AG10803 (cell line): ENCODE results near the gene UQCRHL.
"Not testable (repeated sequence)": the region's sequence is repeated elsewhere in the genome, so short reads cannot be mapped to it uniquely, and the experiment has no call there.

Experiments
- DNase-seq: peaks from one replicate; pipeline ENCODE4 v3.0.0; 2010; ENCODE audit warnings: low read depth
- H3K4me3 ChIP-seq: 2 replicates; pipeline ENCODE4 v1.5.1; 2011; ENCODE audit warnings: mild to moderate bottlenecking, low read length, control low read depth
- TF ChIP-seq, protein P1 (sequence below): conservative IDR thresholded peaks from 2 replicates; pipeline ENCODE4 v1.5.1; 2011; ENCODE audit warnings: mild to moderate bottlenecking, low read length, control low read depth, inconsistent platforms

The UQCRHL gene

DNA sequence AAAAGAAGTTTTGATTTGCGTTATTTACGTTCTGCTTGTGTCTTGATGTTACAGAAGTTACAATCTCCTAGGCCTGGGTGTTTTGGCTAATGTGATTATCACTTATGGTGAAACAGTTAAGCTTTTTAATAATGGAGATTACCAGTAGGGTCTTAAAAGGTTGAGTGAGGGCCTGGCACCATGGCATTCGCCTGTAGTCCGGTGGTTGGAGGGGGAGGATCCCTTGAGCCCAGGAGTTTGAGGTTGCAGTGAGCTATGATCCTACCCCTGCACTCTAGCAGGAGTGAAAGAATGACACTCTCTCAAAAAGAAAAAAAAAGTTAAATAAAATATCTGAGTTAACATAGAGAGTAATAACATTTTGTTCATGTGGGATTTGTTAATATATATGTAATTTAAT is 31.3 kb upstream of the UQCRHL start:
- no peak overlapping the region for H3K4me3 ChIP-seq
- no peak for DNase-seq
- TF ChIP-seq, protein P1, sequence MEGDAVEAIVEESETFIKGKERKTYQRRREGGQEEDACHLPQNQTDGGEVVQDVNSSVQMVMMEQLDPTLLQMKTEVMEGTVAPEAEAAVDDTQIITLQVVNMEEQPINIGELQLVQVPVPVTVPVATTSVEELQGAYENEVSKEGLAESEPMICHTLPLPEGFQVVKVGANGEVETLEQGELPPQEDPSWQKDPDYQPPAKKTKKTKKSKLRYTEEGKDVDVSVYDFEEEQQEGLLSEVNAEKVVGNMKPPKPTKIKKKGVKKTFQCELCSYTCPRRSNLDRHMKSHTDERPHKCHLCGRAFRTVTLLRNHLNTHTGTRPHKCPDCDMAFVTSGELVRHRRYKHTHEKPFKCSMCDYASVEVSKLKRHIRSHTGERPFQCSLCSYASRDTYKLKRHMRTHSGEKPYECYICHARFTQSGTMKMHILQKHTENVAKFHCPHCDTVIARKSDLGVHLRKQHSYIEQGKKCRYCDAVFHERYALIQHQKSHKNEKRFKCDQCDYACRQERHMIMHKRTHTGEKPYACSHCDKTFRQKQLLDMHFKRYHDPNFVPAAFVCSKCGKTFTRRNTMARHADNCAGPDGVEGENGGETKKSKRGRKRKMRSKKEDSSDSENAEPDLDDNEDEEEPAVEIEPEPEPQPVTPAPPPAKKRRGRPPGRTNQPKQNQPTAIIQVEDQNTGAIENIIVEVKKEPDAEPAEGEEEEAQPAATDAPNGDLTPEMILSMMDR: no peak

GRCh38 chr1:15837931-15838330 is 30.5 kb upstream of the UQCRHL start:
- TF ChIP-seq, protein P1: no peak
- H3K4me3 ChIP-seq: no peak overlapping the region
- no peak for DNase-seq

DNA sequence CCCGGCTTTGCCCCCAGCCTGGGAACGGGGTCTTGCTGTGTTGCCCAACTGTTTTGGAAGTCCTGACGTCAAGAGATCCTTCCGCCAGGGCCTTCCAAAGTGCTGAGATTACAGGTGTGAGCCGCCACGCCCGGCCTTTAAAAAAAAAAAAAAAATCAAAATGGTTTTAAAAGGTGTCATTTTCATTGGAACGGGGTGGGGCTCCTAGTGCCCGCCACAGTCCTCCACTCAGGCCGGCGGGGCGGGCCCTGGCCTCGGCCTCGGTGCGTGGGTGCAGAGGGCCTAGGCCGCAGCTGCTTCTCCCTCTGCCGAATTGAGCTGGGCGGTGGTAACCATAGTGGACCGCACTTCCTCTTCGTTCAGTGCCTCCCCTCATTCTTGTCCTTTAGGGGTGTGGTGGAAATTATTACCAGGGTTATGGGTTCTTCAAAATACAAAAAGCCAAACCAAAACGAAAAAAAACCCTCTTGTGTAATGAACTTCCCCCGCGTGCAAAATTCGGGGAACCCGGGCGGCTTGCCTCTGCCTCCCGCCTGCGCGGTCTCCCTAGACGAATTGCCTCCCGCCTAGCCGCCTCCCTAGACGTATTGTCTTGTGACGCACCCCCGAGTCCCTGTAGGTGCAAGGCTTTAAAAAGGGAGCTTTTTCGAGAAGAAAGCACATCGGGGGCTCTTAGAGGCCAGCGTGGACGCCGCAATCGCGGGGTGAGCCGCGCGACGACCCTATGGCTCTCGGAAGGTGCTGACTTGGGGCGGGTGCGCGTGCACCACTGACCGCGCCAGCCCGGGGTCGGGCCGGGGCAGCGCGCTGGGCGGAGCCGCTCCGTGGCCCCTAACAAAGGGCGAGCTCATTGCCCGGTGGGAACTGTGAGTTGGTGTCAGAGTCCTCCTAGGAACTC is 29.6 kb upstream of the UQCRHL start:
- DNase-seq: no peak
- TF ChIP-seq, protein P1: no peak
- no peak overlapping the region for H3K4me3 ChIP-seq

- H3K4me3 ChIP-seq: peak overlapping the region; percentile 65
- not testable (repeated sequence) for DNase-seq
These were observed 29.0 kb upstream of the UQCRHL start for GRCh38 chr1:15836511-15836771.

DNA sequence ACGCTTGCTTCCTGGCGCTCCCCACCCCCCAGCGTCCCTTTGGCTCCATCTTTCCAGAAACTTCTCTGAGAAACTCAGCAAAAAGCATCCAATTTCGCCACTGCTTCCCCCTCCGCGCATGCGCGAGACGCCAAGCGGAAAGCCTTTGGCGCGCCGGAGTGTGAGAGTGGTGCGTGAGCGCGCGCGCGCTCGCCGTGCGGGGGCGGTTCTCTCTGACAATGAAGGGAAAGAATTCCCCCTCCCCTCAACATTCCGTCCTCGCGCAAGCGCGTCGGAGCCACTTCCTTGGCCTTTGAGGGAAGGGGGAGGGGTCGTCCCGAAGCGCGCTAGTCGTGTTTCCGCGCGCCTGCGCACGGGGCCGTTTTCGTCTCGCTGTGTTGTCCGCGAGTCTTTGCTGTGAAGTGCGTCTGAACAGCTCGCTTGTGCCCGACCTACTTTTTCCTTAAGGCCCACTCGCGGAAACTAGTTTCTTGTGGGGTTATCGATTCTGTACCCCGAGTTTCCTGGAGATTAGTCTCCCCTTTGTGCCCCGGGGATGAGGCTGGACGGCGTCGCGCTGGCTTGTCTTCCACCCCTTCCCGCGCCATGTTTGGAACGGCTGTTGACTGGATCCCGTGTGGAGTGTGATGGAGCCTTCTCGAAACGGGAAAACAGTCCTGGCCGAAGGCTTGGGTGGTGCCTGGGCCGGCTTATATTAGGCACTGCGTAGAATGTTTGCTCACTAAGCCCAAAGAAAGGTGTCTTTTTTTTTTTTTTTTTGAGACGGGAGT is 28.5 kb upstream of the UQCRHL start:
- H3K4me3 ChIP-seq: peak overlapping the region; percentile 91
- DNase-seq: peak; percentile 99
- TF ChIP-seq, protein P1: no peak

- no peak for DNase-seq
- TF ChIP-seq, protein P1: no peak
- H3K4me3 ChIP-seq: peak overlapping the region; percentile 91
These were observed 27.8 kb upstream of the UQCRHL start for GRCh38 chr1:15835205-15835740.

DNA sequence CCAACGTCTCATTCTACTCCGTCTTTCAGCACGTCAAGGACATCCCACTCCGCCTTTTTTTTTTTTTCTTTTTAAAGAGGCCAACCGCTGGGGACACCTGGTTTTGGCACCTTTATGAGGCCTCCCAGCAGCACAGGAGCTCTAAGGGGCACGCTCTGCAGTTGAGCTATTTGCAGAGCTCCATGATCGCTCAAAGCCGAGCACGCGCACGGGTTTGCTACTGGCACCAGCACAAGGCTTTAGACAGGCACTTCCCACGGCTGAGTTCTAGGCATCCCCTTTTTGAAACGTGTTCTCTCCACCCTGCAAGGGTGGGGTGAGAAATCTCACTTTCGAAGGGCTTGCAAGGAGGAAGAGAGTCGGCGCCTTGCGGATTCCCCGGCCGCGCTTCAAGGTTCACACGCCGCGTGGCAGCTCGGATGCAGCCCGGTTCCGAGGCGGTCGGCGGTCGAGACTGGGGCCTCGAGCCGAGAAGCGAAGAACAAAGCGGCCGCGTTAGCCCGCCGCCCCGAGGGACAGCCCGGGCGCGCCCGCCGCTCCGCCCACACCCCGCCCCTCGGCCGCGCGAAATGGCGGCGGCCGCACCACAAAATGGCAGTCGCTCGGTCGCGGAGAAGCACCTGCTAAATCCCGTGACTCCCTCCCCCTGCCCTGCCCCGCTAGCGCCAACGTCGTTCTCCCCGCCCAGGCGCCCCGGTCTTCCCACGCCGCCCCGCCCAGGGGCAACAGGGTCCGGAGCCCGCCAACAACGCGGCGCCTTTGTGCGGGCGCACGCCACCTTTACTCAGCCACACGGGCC is 27.2 kb upstream of the UQCRHL start:
- peak; percentile 91 for DNase-seq
- TF ChIP-seq, protein P1: no peak
- H3K4me3 ChIP-seq: peak overlapping the region; percentile 91
